HG03571 (cell line): ENCODE results near the gene NCAM1.

ENCODE experiments used
- ATAC-seq: cut with Tn5 transposase; IDR thresholded peaks from one replicate; pipeline ENCODE4 v1.9.1; 2021; ENCODE audit not compliant: unreplicated experiment

Gene NCAM1

GRCh38 chr11:113198972-113199661 is 237.9 kb downstream of the NCAM1 start:
- no peak for ATAC-seq

DNA sequence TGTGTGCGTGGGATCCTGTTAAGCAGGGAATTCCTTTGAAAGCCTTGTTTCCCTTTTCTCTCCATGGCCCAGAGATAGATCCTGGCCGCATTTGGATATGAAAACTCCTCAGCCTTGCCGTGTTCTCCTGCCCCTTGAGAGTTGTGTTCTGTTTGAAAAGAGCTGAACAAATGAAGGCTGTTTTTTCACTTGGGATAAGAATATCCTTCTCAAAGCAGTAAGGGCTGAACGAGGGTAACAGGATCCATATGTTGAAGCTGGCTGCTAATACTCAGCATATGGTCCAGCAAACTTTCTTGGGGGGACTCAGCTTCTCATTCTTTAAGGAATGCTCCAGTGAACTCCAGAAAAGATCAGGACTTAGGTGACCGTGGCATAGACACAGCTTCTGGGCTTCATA is 238.6 kb downstream of the NCAM1 start:
- no peak for ATAC-seq

DNA sequence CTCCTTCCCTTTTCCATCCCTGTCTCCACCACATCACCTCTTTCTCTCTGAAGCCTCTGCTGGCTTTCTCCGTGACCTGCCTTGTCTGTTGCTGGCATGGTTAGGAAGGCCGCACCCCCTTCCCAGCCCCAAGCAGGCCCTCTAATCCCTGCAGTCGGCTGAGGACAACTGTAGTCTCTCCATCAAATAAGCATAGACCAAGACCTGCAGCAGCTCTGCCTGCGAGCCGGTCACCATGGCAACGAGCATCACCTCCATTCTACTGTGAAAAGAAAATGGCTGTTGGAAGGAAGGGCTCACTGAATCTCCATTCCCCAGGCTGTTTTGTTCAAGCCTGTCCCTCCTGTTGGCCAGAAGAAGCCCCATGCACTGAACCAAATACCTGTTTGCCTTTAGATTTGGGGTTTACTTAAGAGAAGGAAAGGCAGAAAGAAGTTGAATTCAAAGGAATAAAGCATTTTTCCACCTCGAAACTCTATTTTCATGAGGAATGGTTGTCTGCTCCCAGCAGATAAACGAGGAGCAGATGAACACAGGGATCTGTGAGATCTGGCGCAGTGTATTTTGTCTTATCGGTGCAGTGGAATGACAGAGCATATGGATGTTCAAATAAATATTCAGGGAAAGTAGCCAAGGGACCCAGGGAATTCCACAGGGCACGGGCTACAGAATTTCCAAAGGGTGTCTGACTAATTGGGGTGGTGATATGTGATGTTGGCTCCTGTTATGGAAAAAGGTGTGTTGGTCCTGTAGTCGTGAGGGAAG is 240.0 kb downstream of the NCAM1 start:
- ATAC-seq: no peak

GRCh38 chr11:113202431-113202830 is 241.2 kb downstream of the NCAM1 start:
- no peak for ATAC-seq

DNA sequence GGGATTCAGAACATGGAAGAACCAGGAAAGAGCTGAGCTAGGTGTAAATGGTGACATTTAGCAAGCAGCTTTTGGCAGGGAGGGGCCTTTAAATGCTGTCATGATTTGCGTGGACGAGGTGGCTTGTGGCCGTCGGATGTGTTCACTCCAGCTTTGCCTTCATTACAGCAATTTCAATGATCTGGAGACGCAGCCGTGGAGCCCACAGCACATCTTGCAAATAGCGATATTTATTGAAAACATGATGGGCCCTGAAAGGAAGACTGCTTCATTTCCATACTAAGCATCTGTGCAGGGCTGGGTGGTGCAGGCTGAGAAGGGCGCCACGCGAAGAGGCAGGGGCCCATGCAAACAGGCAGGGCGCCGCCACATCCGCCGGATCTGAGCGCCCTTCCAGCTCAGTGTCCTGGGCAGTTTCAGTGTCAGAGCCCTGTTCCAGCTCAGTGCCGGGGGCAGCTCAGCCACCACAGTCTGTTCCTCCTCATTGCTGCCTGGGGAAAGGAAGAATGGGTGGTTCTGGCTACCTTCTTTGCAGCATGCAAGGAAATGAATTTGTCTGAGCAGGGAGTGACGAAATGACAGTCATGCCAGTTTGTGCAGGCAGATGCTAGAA is 242.0 kb downstream of the NCAM1 start:
- no peak for ATAC-seq

- no peak for ATAC-seq
These were observed 243.1 kb downstream of the NCAM1 start for GRCh38 chr11:113204280-113204679.

- no peak for ATAC-seq
These were observed 252.3 kb downstream of the NCAM1 start for GRCh38 chr11:113213549-113213948.

DNA sequence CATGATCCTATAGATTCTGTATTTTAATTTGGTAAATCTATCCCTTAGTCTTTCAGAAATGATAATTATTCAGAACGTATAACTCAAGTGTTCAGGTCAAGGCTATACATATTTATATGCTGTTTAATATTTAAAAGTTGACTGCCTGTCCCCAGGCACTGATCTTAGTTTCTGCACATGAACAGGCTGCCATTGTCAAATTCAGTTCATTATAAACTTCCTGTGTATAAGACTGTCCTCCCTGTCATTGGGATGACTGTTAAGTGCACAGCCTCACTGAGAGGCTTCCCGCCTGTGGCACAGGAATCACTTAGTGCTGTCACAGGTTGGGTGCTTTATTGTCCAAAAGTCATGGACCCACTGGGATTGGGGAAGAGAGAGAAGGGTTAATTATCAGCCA is 261.0 kb downstream of the NCAM1 start:
- ATAC-seq: no peak

DNA sequence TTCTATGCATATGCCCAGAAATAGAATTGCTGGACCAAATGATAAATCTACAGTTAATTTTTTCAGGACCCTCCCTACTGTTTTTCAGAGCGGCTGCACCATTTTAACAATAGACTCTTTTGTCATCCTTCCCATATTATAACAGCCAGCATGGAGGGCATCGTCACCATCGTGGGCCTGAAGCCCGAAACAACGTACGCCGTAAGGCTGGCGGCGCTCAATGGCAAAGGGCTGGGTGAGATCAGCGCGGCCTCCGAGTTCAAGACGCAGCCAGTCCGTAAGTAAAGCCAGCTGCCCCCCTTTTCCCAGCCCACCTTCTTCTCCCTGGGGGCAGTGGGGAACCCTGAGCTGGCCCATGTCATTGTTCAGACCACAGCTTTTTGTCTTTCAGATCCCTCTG is 273.7 kb downstream of the NCAM1 start:
- no peak for ATAC-seq

GRCh38 chr11:113237261-113237660 is 276.0 kb downstream of the NCAM1 start:
- ATAC-seq: no peak

- ATAC-seq: no peak
These were observed 277.5 kb downstream of the NCAM1 start for GRCh38 chr11:113238721-113239120.

DNA sequence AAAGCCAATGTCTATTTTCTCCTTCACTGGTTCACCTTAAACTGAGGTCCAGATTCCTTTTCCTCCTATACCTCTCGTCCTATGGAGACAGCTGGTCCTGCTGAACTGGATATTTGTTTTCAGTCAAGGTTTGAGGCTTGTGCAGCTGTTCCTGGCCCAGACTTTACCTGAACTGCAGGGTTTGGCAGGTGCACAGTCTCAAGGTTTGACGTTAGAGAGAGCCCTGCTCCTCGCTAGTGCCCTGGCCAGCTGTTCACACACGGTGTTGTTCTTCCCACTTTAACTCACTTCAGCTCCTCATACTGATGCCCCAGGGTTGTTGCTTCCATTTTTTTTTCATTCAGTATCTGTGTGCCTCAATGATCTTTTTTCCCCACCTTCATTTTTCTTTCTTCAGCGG is 279.2 kb downstream of the NCAM1 start:
- no peak for ATAC-seq

GRCh38 chr11:113240790-113241635 is 279.8 kb downstream of the NCAM1 start:
- ATAC-seq: no peak

- ATAC-seq: no peak
These were observed 280.4 kb downstream of the NCAM1 start for GRCh38 chr11:113241636-113242054.

DNA sequence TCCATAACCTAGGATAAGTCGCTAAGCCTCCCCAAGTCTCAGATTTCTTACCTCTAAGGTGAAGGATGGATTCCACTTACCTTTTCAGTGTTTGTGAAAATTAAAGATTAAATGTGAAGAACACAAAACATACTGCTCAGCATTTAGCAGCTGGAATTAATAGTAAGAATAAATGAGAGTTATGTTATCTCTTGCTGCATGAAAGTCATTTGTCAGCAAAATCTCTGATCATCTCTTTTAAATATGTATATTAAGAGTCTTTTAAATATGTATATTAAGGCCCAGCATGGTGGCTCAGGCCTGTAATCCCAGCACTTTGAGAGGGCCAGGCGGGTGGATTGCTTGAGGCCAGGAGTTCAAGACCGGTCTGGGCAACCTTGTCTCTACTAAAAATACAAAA is 280.8 kb downstream of the NCAM1 start:
- no peak for ATAC-seq

GRCh38 chr11:113242767-113243397 is 281.7 kb downstream of the NCAM1 start:
- no peak for ATAC-seq

GRCh38 chr11:113243696-113244095 is 282.5 kb downstream of the NCAM1 start:
- no peak for ATAC-seq

DNA sequence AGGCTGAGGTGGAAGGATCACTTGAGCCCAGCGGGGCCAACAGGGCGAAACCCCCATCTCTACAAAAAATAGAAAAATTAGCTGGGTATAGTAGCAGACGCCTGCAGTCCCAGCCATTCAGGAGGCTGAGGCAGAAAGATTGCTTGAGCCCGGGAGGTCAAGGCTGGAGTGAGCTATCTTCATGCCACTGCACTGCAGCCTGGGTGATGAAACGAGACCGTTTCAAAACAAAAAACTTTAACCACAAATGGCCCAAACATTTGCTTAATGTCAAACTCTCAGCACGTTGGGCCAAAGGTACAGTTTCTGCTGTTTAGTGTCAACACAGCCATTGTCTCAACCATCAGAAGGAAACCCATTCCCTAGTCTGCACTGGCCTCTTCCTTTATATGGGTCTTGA is 284.0 kb downstream of the NCAM1 start:
- ATAC-seq: no peak

GRCh38 chr11:113247221-113247620 is 286.0 kb downstream of the NCAM1 start:
- ATAC-seq: no peak

DNA sequence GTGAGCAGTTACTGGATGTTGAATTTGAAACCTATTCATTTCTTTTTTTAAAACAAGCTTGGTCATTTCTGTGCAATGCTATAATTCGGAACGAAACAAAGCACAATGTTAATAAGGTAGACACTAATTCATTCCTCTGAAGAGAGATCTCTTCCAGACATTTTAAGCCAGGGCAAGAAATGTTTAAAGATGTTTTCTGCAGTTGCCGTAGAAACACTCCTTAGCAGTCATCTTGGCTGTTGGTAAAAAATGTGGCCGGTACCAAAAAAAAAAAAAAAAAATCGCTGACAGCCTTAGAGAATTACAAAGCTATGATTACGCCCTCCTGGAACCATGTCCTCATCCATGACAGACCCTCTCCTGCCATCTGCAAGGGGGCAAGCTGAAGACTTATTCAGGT is 286.7 kb downstream of the NCAM1 start:
- no peak for ATAC-seq
